PC-3 (cell line): ENCODE data around the gene RAG2. TPM values are rescaled to one million over a fixed set of nuclear protein-coding genes. Genes with fewer than 3 reads are reported as not detected.

ENCODE experiments used
- ATAC-seq: fragments of 200-7000 bp; cut with Tn5 transposase; 2 replicates; pipeline ENCODE4 v1.9.1; 2020; ENCODE audit warnings: mild to moderate bottlenecking, moderate library complexity
- BruUV-seq: library from RNA; stranded (reverse); fragments of 400-500 nt; replicated peaks from 2 replicates; lab custom pipeline; 2021; lab: Mats Ljungman, UMichigan
- CTCF ChIA-PET: fragments of 300-600 bp; sonication (Branson Sonifier 250); formaldehyde crosslinking; loops from one replicate; lab custom pipeline; 2022; ENCODE audit warnings: antibody characterized with exemption; lab: Charles Lee
- POLR2A ChIA-PET: fragments of 300-600 bp; sonication (Branson Sonifier 250); formaldehyde crosslinking; loops from one replicate; lab custom pipeline; 2022; ENCODE audit warnings: antibody characterized with exemption; ENCODE audit not compliant: unreplicated experiment; lab: Charles Lee
- DNase-seq: peaks from one replicate; pipeline ENCODE4 v3.0.0-alpha.2; 2015
- H2AFZ ChIP-seq: fragments of 300-600 bp; sonication (generic); 2 replicates; pipeline ENCODE4 v1.6.0; 2016; ENCODE audit warnings: antibody characterized with exemption, low read length
- H3F3A ChIP-seq: fragments of 300-600 bp; sonication (generic); one replicate; pipeline ENCODE4 v1.6.0; 2017; ENCODE audit warnings: antibody characterized with exemption, low read length, control low read depth, mild to moderate bottlenecking; ENCODE audit not compliant: unreplicated experiment
- H3K27ac ChIP-seq: fragments of 300-600 bp; sonication (generic); 2 replicates; pipeline ENCODE4 v1.5.1; 2016; ENCODE audit warnings: mild to moderate bottlenecking, low read length
- H3K27me3 ChIP-seq: fragments of 300-600 bp; sonication (generic); 2 replicates; pipeline ENCODE4 v1.6.1; 2016; ENCODE audit warnings: low read length, mixed read lengths
- H3K36me3 ChIP-seq: fragments of 300-600 bp; sonication (generic); 2 replicates; pipeline ENCODE4 v1.6.1; 2016; ENCODE audit warnings: low read depth, mixed run types, low read length, mixed read lengths
- H3K4me1 ChIP-seq: fragments of 300-600 bp; sonication (generic); 2 replicates; pipeline ENCODE4 v1.5.1; 2016; ENCODE audit warnings: low read length; ENCODE audit not compliant: insufficient read depth
- H3K4me2 ChIP-seq: fragments of 300-600 bp; sonication (generic); 2 replicates; pipeline ENCODE4 v1.6.0; 2016; ENCODE audit warnings: low read length
- H3K4me3 ChIP-seq: fragments of 300-600 bp; sonication (generic); 2 replicates; pipeline ENCODE4 v1.5.1; 2016; ENCODE audit warnings: mild to moderate bottlenecking, low read length, mixed read lengths
- H3K79me2 ChIP-seq: fragments of 300-600 bp; sonication (generic); 2 replicates; pipeline ENCODE4 v1.6.1; 2017; ENCODE audit warnings: low read length, mixed read lengths
- H3K9ac ChIP-seq: fragments of 300-600 bp; sonication (generic); 2 replicates; pipeline ENCODE4 v1.6.0; 2016; ENCODE audit warnings: mild to moderate bottlenecking, low read length
- H3K9me2 ChIP-seq: fragments of 300-600 bp; sonication (generic); replicated peaks from 2 replicates; pipeline ENCODE4 v1.6.1; 2016; ENCODE audit warnings: mixed run types, low read length, mixed read lengths
- H3K9me3 ChIP-seq: fragments of 300-600 bp; sonication (generic); 2 replicates; pipeline ENCODE4 v1.6.1; 2016; ENCODE audit warnings: low read length, mixed read lengths
- H4K20me1 ChIP-seq: fragments of 300-600 bp; sonication (generic); 2 replicates; pipeline ENCODE4 v1.6.1; 2016; ENCODE audit warnings: low read length, mixed read lengths
- EZH2 ChIP-seq: fragments of 300-600 bp; sonication (generic); IDR thresholded peaks from one replicate; pipeline ENCODE4 v1.6.1; 2017; ENCODE audit warnings: antibody characterized with exemption, mild to moderate bottlenecking, low read length; ENCODE audit not compliant: unreplicated experiment
- EZH2phosphoT487 ChIP-seq: fragments of 300-600 bp; sonication (generic); IDR thresholded peaks from 2 replicates; pipeline ENCODE4 v1.6.1; 2018; ENCODE audit warnings: mild to moderate bottlenecking, antibody characterized with exemption, low read length, borderline replicate concordance
- intact Hi-C: fragments of 100-400 bp; cut with micrococcal nuclease; formaldehyde crosslinking; loops from 2 replicates; pipeline ENCODE4 v1.9.0; 2023
- total RNA-seq: library from RNA; depleted of rRNA; stranded (reverse); fragments of >200 nt; gene quantifications from 2 replicates; pipeline ENCODE4 v1.2.3, GENCODE V29; 2014
- TF ChIP-seq, protein P1 (sequence below): fragments of 300-600 bp; sonication (generic); conservative IDR thresholded peaks from 2 replicates; pipeline ENCODE4 v1.5.1; 2017; ENCODE audit warnings: antibody characterized with exemption, low read depth, mild to moderate bottlenecking, low read length

RAG2 gene
- total RNA-seq, 1 experiment from 2014 or later = not detected

DNA sequence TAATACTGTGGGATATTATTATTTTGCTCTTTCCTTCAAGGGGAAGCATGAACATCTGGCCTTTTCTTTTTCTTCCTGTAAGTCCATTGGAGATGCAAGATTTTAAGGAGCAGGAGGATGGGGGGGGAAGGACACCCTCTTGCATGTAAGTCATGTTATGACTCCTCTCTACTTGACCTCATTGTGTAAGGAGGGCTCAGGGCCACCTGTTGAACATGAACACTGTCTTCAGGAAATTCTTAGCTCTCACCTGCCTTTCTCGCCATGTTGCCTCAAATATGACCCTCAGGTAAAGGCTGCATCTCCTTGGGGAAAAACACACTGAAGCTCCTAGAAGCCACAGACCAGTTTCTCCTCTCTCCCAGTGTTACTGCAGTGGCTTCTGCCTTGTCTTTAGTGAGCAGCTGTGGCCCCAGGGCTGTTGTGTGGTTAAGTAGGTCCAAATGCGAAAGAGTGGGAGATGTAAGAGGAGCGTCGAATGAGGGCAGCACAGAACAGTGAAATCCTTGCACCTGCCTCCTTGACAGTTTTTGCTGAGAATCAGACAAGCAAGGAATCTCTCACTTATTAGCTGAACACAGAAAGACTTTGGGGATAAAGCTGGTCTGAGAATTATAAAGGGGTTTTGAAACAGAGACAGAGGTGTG is 31.5 kb downstream of the RAG2 start:
- intact Hi-C loops = no loop called here
- peaks cover 66% of the 10 kb centered on the region for H3K27me3 ChIP-seq
- ATAC-seq (no peak), DNase-seq (no peak)
- no TSS peak for BruUV-seq
- H3F3A ChIP-seq = no peaks in the 10 kb centered on the region
- H3K9ac ChIP-seq = no peak overlapping the region
- ChIA-PET POLR2A (no interaction called here), CTCF (interaction anchor here (1.2 kb wide), 1 partner anchor 180 kb away, joined by 3 read pairs; no protein-coding TSS in a partner anchor)
- no peaks in the 10 kb centered on the region for H3K79me2 ChIP-seq
- no peaks in the 10 kb centered on the region for H3K9me2 ChIP-seq
- H3K4me2 ChIP-seq = no peak overlapping the region
- no peak overlapping the region for H3K27ac ChIP-seq
- TF ChIP-seq EZH2 = no peak
- no peak for TF ChIP-seq EZH2phosphoT487
- TF ChIP-seq, protein P1, sequence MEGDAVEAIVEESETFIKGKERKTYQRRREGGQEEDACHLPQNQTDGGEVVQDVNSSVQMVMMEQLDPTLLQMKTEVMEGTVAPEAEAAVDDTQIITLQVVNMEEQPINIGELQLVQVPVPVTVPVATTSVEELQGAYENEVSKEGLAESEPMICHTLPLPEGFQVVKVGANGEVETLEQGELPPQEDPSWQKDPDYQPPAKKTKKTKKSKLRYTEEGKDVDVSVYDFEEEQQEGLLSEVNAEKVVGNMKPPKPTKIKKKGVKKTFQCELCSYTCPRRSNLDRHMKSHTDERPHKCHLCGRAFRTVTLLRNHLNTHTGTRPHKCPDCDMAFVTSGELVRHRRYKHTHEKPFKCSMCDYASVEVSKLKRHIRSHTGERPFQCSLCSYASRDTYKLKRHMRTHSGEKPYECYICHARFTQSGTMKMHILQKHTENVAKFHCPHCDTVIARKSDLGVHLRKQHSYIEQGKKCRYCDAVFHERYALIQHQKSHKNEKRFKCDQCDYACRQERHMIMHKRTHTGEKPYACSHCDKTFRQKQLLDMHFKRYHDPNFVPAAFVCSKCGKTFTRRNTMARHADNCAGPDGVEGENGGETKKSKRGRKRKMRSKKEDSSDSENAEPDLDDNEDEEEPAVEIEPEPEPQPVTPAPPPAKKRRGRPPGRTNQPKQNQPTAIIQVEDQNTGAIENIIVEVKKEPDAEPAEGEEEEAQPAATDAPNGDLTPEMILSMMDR = no peak
- H4K20me1 ChIP-seq = no peaks in the 10 kb centered on the region
- no peaks in the 10 kb centered on the region for H3K4me1 ChIP-seq
- H2AFZ ChIP-seq = no peak overlapping the region
- no peaks in the 10 kb centered on the region for H3K36me3 ChIP-seq
- no peak overlapping the region for H3K4me3 ChIP-seq
- no peaks in the 10 kb centered on the region for H3K9me3 ChIP-seq

DNA sequence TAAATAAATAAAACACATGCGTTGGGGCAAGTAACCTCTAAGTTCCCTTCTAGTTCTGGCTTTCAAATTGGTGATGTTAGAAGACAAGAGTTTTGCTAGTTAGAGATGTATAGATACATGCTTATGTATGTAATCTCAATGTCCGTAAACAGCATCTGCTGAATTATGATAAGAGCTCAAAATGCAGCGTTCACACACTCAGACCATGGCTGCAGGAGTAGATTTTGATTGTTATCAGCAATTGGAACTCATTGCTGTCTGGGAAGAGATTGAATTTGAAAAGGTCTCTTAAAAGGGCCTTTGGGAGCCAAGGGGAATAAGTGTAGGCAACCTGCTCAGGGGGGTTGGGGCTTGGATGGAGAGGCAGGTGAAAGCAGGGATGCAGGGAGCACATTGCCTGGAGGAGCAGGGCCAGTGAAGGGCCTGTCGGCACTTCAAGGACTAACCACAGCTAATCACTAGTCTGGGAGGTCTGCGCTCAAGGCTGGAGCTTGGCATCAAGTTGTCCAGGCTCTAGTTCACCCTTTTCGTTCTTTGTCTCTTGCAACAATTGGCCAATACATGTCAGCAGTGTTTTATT is 32.9 kb downstream of the RAG2 start:
- ChIA-PET CTCF (interaction anchor here (1.0 to 2.2 kb wide), 4 partner anchors 44 to 182 kb away, joined by 4 to 9 read pairs (median 6); no protein-coding TSS in a partner anchor), POLR2A (no interaction called here)
- BruUV-seq = no TSS peak
- Histone ChIP-seq H3K27ac (no peak overlapping the region), H3K9ac (no peak overlapping the region), H2AFZ (no peak overlapping the region), H3K27me3 (peaks cover 56% of the 10 kb centered on the region), H3K4me1 (no peaks in the 10 kb centered on the region), H3K9me2 (no peaks in the 10 kb centered on the region), H3K4me3 (no peak overlapping the region), H3F3A (no peaks in the 10 kb centered on the region), H3K79me2 (no peaks in the 10 kb centered on the region), H3K4me2 (peak overlapping the region; percentile 78), H3K36me3 (no peaks in the 10 kb centered on the region), H4K20me1 (no peaks in the 10 kb centered on the region), H3K9me3 (no peaks in the 10 kb centered on the region)
- intact Hi-C loops = no loop called here
- ATAC-seq = no peak
- TF ChIP-seq EZH2 (no peak), EZH2phosphoT487 (no peak)
- TF ChIP-seq, protein P1 = no peak
- DNase-seq = no peak
